ENCODE data around the gene TGIF2. TPM values are rescaled to one million over a fixed set of nuclear protein-coding genes. Genes with fewer than 3 reads are reported as not detected.
"Not testable (repeated sequence)": the region's sequence is repeated elsewhere in the genome, so short reads cannot be mapped to it uniquely, and the experiment has no call there.

TGIF2 gene
- total and polyA plus RNA-seq, 2 of the 4 experiments (the other 2 are of a cell fraction) = 9.7 to 12.7 TPM

GRCh38 chr20:36564078-36564725 lies 9.2 kb upstream of the TGIF2 start:
- H3K4me3 ChIP-seq (ENCODE audit: insufficient read depth, low read depth, low read length); H3K23ac ChIP-seq (ENCODE audit: low read depth, low read length); H4K20me1 ChIP-seq (ENCODE audit: insufficient read depth, low read length); H3K4me1 ChIP-seq (ENCODE audit: control insufficient read depth, insufficient read depth, low read length); H2BK15ac ChIP-seq (ENCODE audit: low read depth, low read length); H2AK9ac ChIP-seq (replicated peaks; ENCODE audit: low read depth, low read length, poor library complexity); H3K79me1 ChIP-seq (ENCODE audit: low read depth in 1 of 2, low read length in 2 of 2); H3K4me2 ChIP-seq (ENCODE audit: low read depth, low read length); in situ Hi-C loops (cut with MboI; ENCODE audit: low sequenced_read_pairs); dilution Hi-C loops (cut with HindIII; ENCODE audit: low sequenced_read_pairs, unreplicated experiment); H3K27me3 ChIP-seq (ENCODE audit: control insufficient read depth, insufficient read depth, low read length); DNase-seq; CTCF ChIA-PET; H3K56ac ChIP-seq (ENCODE audit: extremely low read depth, insufficient read depth, low read length); POLR2A ChIA-PET (ENCODE audit: unreplicated experiment); H4K91ac ChIP-seq (ENCODE audit: insufficient read depth, low read depth, low read length); H3K27ac ChIP-seq (ENCODE audit: insufficient read depth, low read length); H3K9ac ChIP-seq (ENCODE audit: low read depth, low read length); H2AK5ac ChIP-seq (ENCODE audit: low read depth, low read length); H3K4ac ChIP-seq (ENCODE audit: low read depth, low read length); H3K9me3 ChIP-seq (ENCODE audit: control insufficient read depth, insufficient read depth, low read length); H2AFZ ChIP-seq (replicated peaks; ENCODE audit: low read length, poor library complexity); H2BK20ac ChIP-seq (ENCODE audit: low read depth, low read length); H3K18ac ChIP-seq (ENCODE audit: low read depth, low read length); H3K9me1 ChIP-seq (ENCODE audit: insufficient read depth, low read length); BruUV-seq (replicated peaks); H3K36me3 ChIP-seq (ENCODE audit: control insufficient read depth, insufficient read depth, low read length); H4K5ac ChIP-seq (ENCODE audit: low read depth, low read length); H3K14ac ChIP-seq (replicated peaks; ENCODE audit: low read depth, low read length); H2BK120ac ChIP-seq (ENCODE audit: low read depth, low read length); H4K8ac ChIP-seq (ENCODE audit: low read depth in 2 of 2, low read length in 2 of 2); H2BK5ac ChIP-seq (ENCODE audit: low read depth, low read length, poor library complexity, severe bottlenecking); intact Hi-C loops (cut with micrococcal nuclease); ATAC-seq (ENCODE audit: low read depth): not testable (repeated sequence)
- WGBS, 2 experiments (ENCODE audit: extremely low coverage in 2 of 2, insufficient read length in 1 of 2) = 88% methylated on average over 4 of the region's 13 CpGs; no CpG with 5 or more reads in 1 of the 2 experiments

GRCh38 chr20:36564726-36565121 lies 8.7 kb upstream of the TGIF2 start:
- ATAC-seq (ENCODE audit: low read depth); H2AFZ ChIP-seq (replicated peaks; ENCODE audit: low read length, poor library complexity); H4K91ac ChIP-seq (ENCODE audit: insufficient read depth, low read depth, low read length); DNase-seq; H3K27me3 ChIP-seq (ENCODE audit: control insufficient read depth, insufficient read depth, low read length); H3K9me1 ChIP-seq (ENCODE audit: insufficient read depth, low read length); dilution Hi-C loops (cut with HindIII; ENCODE audit: low sequenced_read_pairs, unreplicated experiment); H3K4ac ChIP-seq (ENCODE audit: low read depth, low read length); H3K27ac ChIP-seq (ENCODE audit: insufficient read depth, low read length); H2AK5ac ChIP-seq (ENCODE audit: low read depth, low read length); intact Hi-C loops (cut with micrococcal nuclease); H3K79me1 ChIP-seq (ENCODE audit: low read depth in 1 of 2, low read length in 2 of 2); H4K8ac ChIP-seq (ENCODE audit: low read depth in 2 of 2, low read length in 2 of 2); H4K20me1 ChIP-seq (ENCODE audit: insufficient read depth, low read length); H3K23ac ChIP-seq (ENCODE audit: low read depth, low read length); H3K9me3 ChIP-seq (ENCODE audit: control insufficient read depth, insufficient read depth, low read length); POLR2A ChIA-PET (ENCODE audit: unreplicated experiment); H3K14ac ChIP-seq (replicated peaks; ENCODE audit: low read depth, low read length); H2AK9ac ChIP-seq (replicated peaks; ENCODE audit: low read depth, low read length, poor library complexity); H4K5ac ChIP-seq (ENCODE audit: low read depth, low read length); H3K4me2 ChIP-seq (ENCODE audit: low read depth, low read length); H3K18ac ChIP-seq (ENCODE audit: low read depth, low read length); H2BK120ac ChIP-seq (ENCODE audit: low read depth, low read length); H2BK15ac ChIP-seq (ENCODE audit: low read depth, low read length); CTCF ChIA-PET; H3K4me1 ChIP-seq (ENCODE audit: control insufficient read depth, insufficient read depth, low read length); H2BK5ac ChIP-seq (ENCODE audit: low read depth, low read length, poor library complexity, severe bottlenecking); H3K4me3 ChIP-seq (ENCODE audit: insufficient read depth, low read depth, low read length); H3K56ac ChIP-seq (ENCODE audit: extremely low read depth, insufficient read depth, low read length); BruUV-seq (replicated peaks); H3K9ac ChIP-seq (ENCODE audit: low read depth, low read length); H3K36me3 ChIP-seq (ENCODE audit: control insufficient read depth, insufficient read depth, low read length); H2BK20ac ChIP-seq (ENCODE audit: low read depth, low read length); in situ Hi-C loops (cut with MboI; ENCODE audit: low sequenced_read_pairs): not testable (repeated sequence)
- no CpG with 5 or more reads among the region's 6 CpGs for WGBS, 2 experiments (ENCODE audit: extremely low coverage in 2 of 2, insufficient read length in 1 of 2)

Data from IMR-90 (cell line).